Measurements from ENCODE around the gene NAMPT. TPM values are rescaled to one million over a fixed set of nuclear protein-coding genes. Genes with fewer than 3 reads are reported as not detected.
"Not testable (repeated sequence)": the region's sequence is repeated elsewhere in the genome, so short reads cannot be mapped to it uniquely, and the experiment has no call there.

NAMPT gene
- total RNA-seq (100 to 1,000 TPM in 1 of 2 donors, 10 to 100 TPM in 1; 54.7 to 146 TPM), polyA plus RNA-seq (ENCODE audit: insufficient read length in 2 of 2) (10 to 100 TPM; 37.0 to 52.7 TPM)
- long read RNA-seq, donor 1, full-length matches to known transcripts: 5 of 5 reads
- long read RNA-seq, donor 1, partial matches to known transcripts: 0 of 5 reads
- long read RNA-seq, donor 1, other reads (novel, unspliced or antisense): 0 of 5 reads
- long read RNA-seq, donor 2, partial matches to known transcripts: 0 of 1 reads
- long read RNA-seq, donor 2, other reads (novel, unspliced or antisense): 0 of 1 reads
- long read RNA-seq, donor 3, full-length matches to known transcripts: 1 of 1 reads
- long read RNA-seq, donor 3, partial matches to known transcripts: 0 of 1 reads
- long read RNA-seq, donor 3, other reads (novel, unspliced or antisense): 0 of 1 reads
- long read RNA-seq, donor 4, full-length matches to known transcripts: 10 of 10 reads
- long read RNA-seq, donor 4, partial matches to known transcripts: 0 of 10 reads
- long read RNA-seq, donor 4, other reads (novel, unspliced or antisense): 0 of 10 reads

- no peaks in the 10 kb centered on the region for H3K27me3 ChIP-seq (ENCODE audit: control insufficient read depth, insufficient read depth, low read length)
- H3K4me3 ChIP-seq (ENCODE audit: low read depth, low read length): peak within 1 kb of the TSS; percentile 85
- no peaks in the 10 kb centered on the region for H3K9me3 ChIP-seq (ENCODE audit: control insufficient read depth, insufficient read depth, low read length)
- WGBS (ENCODE audit: insufficient coverage): under 1% methylated on average over 21 of the region's 32 CpGs
- no peaks in the 10 kb centered on the region for H3K36me3 ChIP-seq (ENCODE audit: control insufficient read depth, insufficient read depth, low read length)
- no peak for DNase-seq (ENCODE audit: low read depth in 4 of 6, low spot score in 6 of 6)
- H3K4me1 ChIP-seq (ENCODE audit: control insufficient read depth, insufficient read depth, low read length): peaks cover 3% of the 10 kb centered on the region
- peak within 1 kb of the TSS; percentile 95 for H3K27ac ChIP-seq (ENCODE audit: low read depth, low read length)
These were observed at the start of gene NAMPT for GRCh38 chr7:106284714-106285050. Gene NAMPT (minus strand): TSS chr7:106284983. CDS start chr7:106284884, 99 bp downstream.

- no peaks in the 10 kb centered on the region for H3K27me3 ChIP-seq (ENCODE audit: control insufficient read depth, insufficient read depth, low read length)
- no peak overlapping the region for H3K27ac ChIP-seq (ENCODE audit: low read depth, low read length)
- H3K36me3 ChIP-seq (ENCODE audit: control insufficient read depth, insufficient read depth, low read length): no peaks in the 10 kb centered on the region
- 100% methylated on average over 1 of the region's 4 CpGs for WGBS (ENCODE audit: insufficient coverage)
- H3K4me1 ChIP-seq (ENCODE audit: control insufficient read depth, insufficient read depth, low read length): no peaks in the 10 kb centered on the region
- DNase-seq (ENCODE audit: low read depth in 4 of 6, low spot score in 6 of 6): no peak
- H3K4me3 ChIP-seq (ENCODE audit: low read depth, low read length): no peak overlapping the region
- no peaks in the 10 kb centered on the region for H3K9me3 ChIP-seq (ENCODE audit: control insufficient read depth, insufficient read depth, low read length)
These were observed 47.4 kb upstream of the NAMPT start for GRCh38 chr7:106332201-106332600.

- Histone ChIP-seq H3K27ac (ENCODE audit: low read depth, low read length) (no peak overlapping the region), H3K4me3 (ENCODE audit: low read depth, low read length) (no peak overlapping the region), H3K4me1 (ENCODE audit: control insufficient read depth, insufficient read depth, low read length) (no peaks in the 10 kb centered on the region), H3K27me3 (ENCODE audit: control insufficient read depth, insufficient read depth, low read length) (no peaks in the 10 kb centered on the region), H3K36me3 (ENCODE audit: control insufficient read depth, insufficient read depth, low read length) (no peaks in the 10 kb centered on the region), H3K9me3 (ENCODE audit: control insufficient read depth, insufficient read depth, low read length) (no peaks in the 10 kb centered on the region)
- WGBS (ENCODE audit: insufficient coverage): 38% methylated on average over 1 of the region's 3 CpGs
- DNase-seq (ENCODE audit: low read depth in 4 of 6, low spot score in 6 of 6): no peak
These were observed 46.8 kb upstream of the NAMPT start for GRCh38 chr7:106331441-106332175.

- H3K36me3 ChIP-seq (ENCODE audit: control insufficient read depth, insufficient read depth, low read length): no peaks in the 10 kb centered on the region
- no peak overlapping the region for H3K27ac ChIP-seq (ENCODE audit: low read depth, low read length)
- no peaks in the 10 kb centered on the region for H3K27me3 ChIP-seq (ENCODE audit: control insufficient read depth, insufficient read depth, low read length)
- H3K4me1 ChIP-seq (ENCODE audit: control insufficient read depth, insufficient read depth, low read length): no peaks in the 10 kb centered on the region
- no peaks in the 10 kb centered on the region for H3K9me3 ChIP-seq (ENCODE audit: control insufficient read depth, insufficient read depth, low read length)
- peak in 1 of 6 donors; percentile 28 for DNase-seq (ENCODE audit: low read depth in 4 of 6, low spot score in 6 of 6)
- H3K4me3 ChIP-seq (ENCODE audit: low read depth, low read length): no peak overlapping the region
These were observed 45.4 kb upstream of the NAMPT start for GRCh38 chr7:106329971-106330733.

GRCh38 chr7:106329408-106329807, 44.6 kb upstream of the NAMPT start:
- H3K27ac ChIP-seq (ENCODE audit: low read depth, low read length): no peak overlapping the region
- no peaks in the 10 kb centered on the region for H3K27me3 ChIP-seq (ENCODE audit: control insufficient read depth, insufficient read depth, low read length)
- no peaks in the 10 kb centered on the region for H3K9me3 ChIP-seq (ENCODE audit: control insufficient read depth, insufficient read depth, low read length)
- no peak for DNase-seq (ENCODE audit: low read depth in 4 of 6, low spot score in 6 of 6)
- H3K4me3 ChIP-seq (ENCODE audit: low read depth, low read length): no peak overlapping the region
- no peaks in the 10 kb centered on the region for H3K36me3 ChIP-seq (ENCODE audit: control insufficient read depth, insufficient read depth, low read length)
- WGBS (ENCODE audit: insufficient coverage): no CpG with 5 or more reads among the region's 1 CpG
- no peaks in the 10 kb centered on the region for H3K4me1 ChIP-seq (ENCODE audit: control insufficient read depth, insufficient read depth, low read length)

GRCh38 chr7:106327538-106328481, 43.0 kb upstream of the NAMPT start:
- Histone ChIP-seq H3K27ac (ENCODE audit: low read depth, low read length) (no peak overlapping the region), H3K36me3 (ENCODE audit: control insufficient read depth, insufficient read depth, low read length) (no peaks in the 10 kb centered on the region), H3K9me3 (ENCODE audit: control insufficient read depth, insufficient read depth, low read length) (no peaks in the 10 kb centered on the region), H3K4me1 (ENCODE audit: control insufficient read depth, insufficient read depth, low read length) (no peaks in the 10 kb centered on the region), H3K27me3 (ENCODE audit: control insufficient read depth, insufficient read depth, low read length) (no peaks in the 10 kb centered on the region), H3K4me3 (ENCODE audit: low read depth, low read length) (no peak overlapping the region)
- no peak for DNase-seq (ENCODE audit: low read depth in 4 of 6, low spot score in 6 of 6)
- 85% methylated on average over 5 of the region's 11 CpGs for WGBS (ENCODE audit: insufficient coverage)

- Histone ChIP-seq H3K4me1 (ENCODE audit: control insufficient read depth, insufficient read depth, low read length) (no peaks in the 10 kb centered on the region), H3K9me3 (ENCODE audit: control insufficient read depth, insufficient read depth, low read length) (no peaks in the 10 kb centered on the region), H3K36me3 (ENCODE audit: control insufficient read depth, insufficient read depth, low read length) (no peaks in the 10 kb centered on the region), H3K27me3 (ENCODE audit: control insufficient read depth, insufficient read depth, low read length) (no peaks in the 10 kb centered on the region), H3K27ac (ENCODE audit: low read depth, low read length) (no peak overlapping the region), H3K4me3 (ENCODE audit: low read depth, low read length) (no peak overlapping the region)
- no peak for DNase-seq (ENCODE audit: low read depth in 4 of 6, low spot score in 6 of 6)
- 95% methylated on average over 3 of the region's 7 CpGs for WGBS (ENCODE audit: insufficient coverage)
These were observed 42.1 kb upstream of the NAMPT start for GRCh38 chr7:106326594-106327537.

- H3K36me3 ChIP-seq (ENCODE audit: control insufficient read depth, insufficient read depth, low read length); H3K27me3 ChIP-seq (ENCODE audit: control insufficient read depth, insufficient read depth, low read length); H3K9me3 ChIP-seq (ENCODE audit: control insufficient read depth, insufficient read depth, low read length); H3K4me3 ChIP-seq (ENCODE audit: low read depth, low read length); H3K4me1 ChIP-seq (ENCODE audit: control insufficient read depth, insufficient read depth, low read length); DNase-seq (ENCODE audit: low read depth in 4 of 6, low spot score in 6 of 6); H3K27ac ChIP-seq (ENCODE audit: low read depth, low read length): not testable (repeated sequence)
- WGBS (ENCODE audit: insufficient coverage): no CpG with 5 or more reads among the region's 2 CpGs
These were observed 39.7 kb upstream of the NAMPT start for GRCh38 chr7:106324509-106324908.

Measured in spinal cord (tissue), 10 donors.